ENCODE results near the gene MND1.

GRCh38 chr4:153439831-153440230 lies 95.3 kb downstream of the MND1 start:
- TF ChIP-seq, protein P1, sequence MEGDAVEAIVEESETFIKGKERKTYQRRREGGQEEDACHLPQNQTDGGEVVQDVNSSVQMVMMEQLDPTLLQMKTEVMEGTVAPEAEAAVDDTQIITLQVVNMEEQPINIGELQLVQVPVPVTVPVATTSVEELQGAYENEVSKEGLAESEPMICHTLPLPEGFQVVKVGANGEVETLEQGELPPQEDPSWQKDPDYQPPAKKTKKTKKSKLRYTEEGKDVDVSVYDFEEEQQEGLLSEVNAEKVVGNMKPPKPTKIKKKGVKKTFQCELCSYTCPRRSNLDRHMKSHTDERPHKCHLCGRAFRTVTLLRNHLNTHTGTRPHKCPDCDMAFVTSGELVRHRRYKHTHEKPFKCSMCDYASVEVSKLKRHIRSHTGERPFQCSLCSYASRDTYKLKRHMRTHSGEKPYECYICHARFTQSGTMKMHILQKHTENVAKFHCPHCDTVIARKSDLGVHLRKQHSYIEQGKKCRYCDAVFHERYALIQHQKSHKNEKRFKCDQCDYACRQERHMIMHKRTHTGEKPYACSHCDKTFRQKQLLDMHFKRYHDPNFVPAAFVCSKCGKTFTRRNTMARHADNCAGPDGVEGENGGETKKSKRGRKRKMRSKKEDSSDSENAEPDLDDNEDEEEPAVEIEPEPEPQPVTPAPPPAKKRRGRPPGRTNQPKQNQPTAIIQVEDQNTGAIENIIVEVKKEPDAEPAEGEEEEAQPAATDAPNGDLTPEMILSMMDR (IDR thresholded peaks at IDR 0.05; ENCODE audit: low read depth, low read length, poor library complexity, severe bottlenecking), result no peak
- no peak for TF ChIP-seq EZH2phosphoT487 (IDR thresholded peaks at IDR 0.05; ENCODE audit: borderline replicate concordance, low read length)

All from DOHH2 (cell line).